HG03097 (cell line): Measurements from ENCODE around the gene PHTF2.
"Not testable (repeated sequence)": the region's sequence is repeated elsewhere in the genome, so short reads cannot be mapped to it uniquely, and the experiment has no call there.

ENCODE experiments used
- ATAC-seq: cut with Tn5 transposase; IDR thresholded peaks from one replicate; pipeline ENCODE4 v1.9.1; 2021; ENCODE audit not compliant: unreplicated experiment, low FRiP score

Gene PHTF2

GRCh38 chr7:77827999-77828398, 29.4 kb downstream of the PHTF2 start:
- ATAC-seq, result no peak

GRCh38 chr7:77830649-77831355, 32.2 kb downstream of the PHTF2 start:
- ATAC-seq, result no peak

- no peak for ATAC-seq
These were observed 32.9 kb downstream of the PHTF2 start for GRCh38 chr7:77831481-77831880.

DNA sequence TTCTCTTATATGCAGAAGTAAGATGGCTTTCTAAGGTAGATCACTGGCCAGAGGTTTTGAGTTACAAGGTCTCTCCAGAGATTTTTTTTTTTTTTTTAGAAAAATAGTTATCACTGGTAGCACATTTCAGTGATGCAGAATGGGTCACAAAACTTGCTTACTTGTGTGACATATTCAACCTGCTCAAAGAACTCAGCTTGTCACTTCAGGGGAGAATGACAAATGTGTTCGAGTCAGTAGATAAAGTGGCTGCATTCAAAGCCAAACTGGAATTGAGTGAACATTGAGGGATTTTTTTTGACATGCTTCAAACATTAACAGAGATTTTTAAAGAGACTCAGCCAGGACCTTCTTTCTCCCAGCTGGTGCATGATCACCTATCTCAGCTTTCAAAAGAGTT, 33.4 kb downstream of the PHTF2 start:
- ATAC-seq, result no peak

GRCh38 chr7:77833136-77833535, 34.6 kb downstream of the PHTF2 start:
- ATAC-seq, result no peak

DNA sequence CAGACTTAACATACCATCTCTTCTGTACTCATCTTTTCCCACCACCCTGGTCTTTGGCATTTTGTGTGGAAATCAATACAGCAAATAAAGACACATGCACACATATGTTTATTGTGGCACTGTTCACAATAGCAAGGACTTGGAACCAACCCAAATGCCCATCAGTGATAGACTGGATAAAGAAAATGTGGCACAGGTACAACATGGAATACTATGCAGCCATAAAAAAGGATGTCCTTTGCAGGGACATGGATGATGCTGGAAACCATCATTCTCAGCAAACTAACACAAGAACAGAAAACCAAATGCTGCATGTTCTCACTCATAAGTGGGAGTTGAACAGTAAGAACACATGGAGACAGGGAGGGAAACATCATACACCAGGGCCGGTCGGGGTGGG, 37.9 kb downstream of the PHTF2 start:
- ATAC-seq, result not testable (repeated sequence)

DNA sequence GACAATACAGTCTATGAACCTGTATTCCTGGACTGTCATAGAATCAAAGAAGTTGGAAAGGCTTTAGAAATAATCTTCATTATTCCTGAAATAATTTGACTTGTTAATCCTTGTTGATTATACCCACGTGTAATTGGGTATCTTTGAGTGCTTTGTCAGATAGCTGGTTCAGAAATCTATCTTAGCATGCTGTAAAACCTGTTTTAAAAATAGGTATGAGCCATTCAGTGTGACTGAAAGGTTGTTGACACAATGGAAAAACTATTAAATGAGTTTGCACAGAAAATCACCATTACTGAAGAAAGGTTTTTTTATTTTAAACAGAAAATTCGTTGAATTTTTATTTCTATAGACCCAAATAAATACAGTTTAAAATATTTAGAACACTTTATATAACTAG, 38.7 kb downstream of the PHTF2 start:
- ATAC-seq, result no peak

- no peak for ATAC-seq
These were observed 39.4 kb downstream of the PHTF2 start for GRCh38 chr7:77837966-77838365.

- no peak for ATAC-seq
These were observed 40.4 kb downstream of the PHTF2 start for GRCh38 chr7:77838929-77839491.

DNA sequence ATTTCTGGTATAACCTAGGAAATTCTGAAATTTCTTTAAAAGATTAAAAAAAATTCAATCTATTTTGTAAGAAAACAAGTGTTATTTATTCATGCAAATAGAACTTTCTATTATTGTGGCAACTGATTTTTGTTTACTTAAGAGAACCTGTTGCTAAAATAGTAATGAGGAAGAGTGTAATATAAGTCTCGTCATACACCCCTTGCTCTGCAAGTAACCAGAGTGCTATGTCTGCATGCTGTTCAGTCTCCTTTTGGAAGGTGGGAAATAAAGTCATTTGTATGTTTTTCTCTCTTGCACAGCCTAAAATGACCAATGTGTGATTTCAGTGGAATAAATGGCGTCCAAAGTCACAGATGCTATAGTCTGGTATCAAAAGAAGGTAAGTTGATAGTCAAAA, 41.3 kb downstream of the PHTF2 start:
- ATAC-seq, result no peak

DNA sequence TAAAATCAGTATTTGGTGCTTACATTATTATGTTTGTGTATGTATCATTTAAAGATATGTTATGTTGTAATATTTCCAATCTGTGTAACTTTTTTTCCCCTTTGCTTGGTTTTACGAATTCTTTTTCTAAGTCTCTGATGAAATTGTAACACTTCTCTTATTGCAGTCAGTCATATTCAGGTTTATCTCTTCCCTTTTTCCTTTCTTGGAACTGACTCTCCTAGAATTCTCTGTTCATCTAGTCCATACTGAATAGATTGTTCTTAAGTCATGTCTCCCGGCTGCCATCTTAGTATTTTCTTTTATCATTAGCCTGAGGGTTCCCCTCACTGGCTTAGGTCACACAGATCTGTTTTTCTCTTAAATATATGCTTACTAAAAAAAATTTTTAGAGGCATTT, 44.6 kb downstream of the PHTF2 start:
- no peak for ATAC-seq

- ATAC-seq, result no peak
These were observed 47.9 kb downstream of the PHTF2 start for GRCh38 chr7:77846317-77847092.

- ATAC-seq, result no peak
These were observed 57.0 kb downstream of the PHTF2 start for GRCh38 chr7:77855371-77856083.

DNA sequence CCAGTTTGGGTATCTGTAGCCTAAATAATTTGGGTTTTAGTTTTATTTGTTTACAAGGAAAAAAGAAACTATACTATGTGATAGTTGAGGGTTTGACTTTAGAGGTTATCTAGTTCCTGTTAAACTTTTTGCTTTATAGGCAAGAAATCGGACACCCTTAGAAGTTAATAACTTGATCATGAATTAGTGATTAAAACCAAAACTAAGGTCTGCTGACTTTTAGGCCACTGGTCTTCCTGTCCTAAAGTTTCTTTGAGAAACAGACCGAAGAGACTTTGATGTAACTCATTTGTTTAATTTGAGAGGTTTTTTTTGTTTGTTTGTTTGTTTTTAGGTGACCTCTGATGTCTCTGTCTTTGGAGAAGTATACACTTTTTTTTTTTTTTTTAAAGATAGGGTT, 59.7 kb downstream of the PHTF2 start:
- no peak for ATAC-seq

GRCh38 chr7:77859343-77859742, 60.8 kb downstream of the PHTF2 start:
- no peak for ATAC-seq

GRCh38 chr7:77862691-77863090, 64.1 kb downstream of the PHTF2 start:
- ATAC-seq, result no peak

DNA sequence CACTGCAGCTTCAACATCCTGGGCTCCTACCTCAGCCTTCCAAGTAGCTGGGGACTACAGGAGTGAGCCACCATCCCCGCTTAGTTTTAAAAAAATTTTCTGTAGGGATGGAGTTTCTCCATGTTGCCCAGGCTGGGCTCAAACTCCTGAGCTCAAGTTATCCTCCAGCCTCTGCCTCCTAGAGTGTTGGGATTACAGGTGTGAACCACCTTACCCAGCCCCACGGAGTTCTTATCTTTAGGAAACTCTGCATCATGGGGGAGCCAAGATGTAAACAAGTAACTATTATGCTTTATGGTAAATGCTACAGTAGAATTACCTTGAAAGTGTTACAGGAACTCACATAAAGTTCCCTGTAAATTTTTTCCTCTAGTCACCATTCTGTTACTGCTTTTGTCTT, 65.3 kb downstream of the PHTF2 start:
- no peak for ATAC-seq

DNA sequence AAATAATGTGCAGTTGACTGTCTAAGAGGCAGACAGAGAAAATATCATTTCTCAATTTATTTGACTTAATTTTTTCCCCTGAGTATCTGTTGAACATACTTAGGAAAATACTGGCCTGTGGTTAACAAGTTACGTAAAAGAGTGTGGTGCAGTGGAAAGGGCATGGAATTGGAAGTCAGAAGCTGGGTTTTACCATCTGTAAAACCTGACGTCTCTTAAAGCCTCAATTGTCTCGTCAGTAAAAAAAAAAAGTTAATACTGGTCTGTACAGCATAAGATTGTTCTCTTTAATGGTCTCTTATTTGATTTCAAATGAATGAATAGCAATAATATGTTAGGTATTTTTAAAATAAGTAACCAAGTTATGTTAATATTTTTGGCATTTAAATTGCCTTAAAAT, 67.8 kb downstream of the PHTF2 start:
- ATAC-seq, result no peak

GRCh38 chr7:77866786-77867536, 68.4 kb downstream of the PHTF2 start:
- no peak for ATAC-seq

DNA sequence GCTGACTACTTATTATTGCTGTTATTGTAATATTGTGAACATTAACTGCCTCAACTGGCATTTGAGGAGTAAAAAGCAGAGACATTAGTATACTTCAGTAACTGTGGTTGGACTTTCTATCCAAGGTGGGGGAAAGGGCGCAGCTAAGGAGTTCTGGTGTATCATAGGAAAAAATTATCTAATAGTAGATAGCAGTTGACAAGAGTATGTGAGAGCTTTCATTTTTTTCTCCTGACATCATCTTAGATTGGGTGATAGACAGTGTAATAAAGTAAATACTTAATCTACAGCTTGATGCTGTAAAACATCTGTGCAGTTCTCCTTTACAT, 68.9 kb downstream of the PHTF2 start:
- ATAC-seq, result no peak

- ATAC-seq, result not testable (repeated sequence)
These were observed 73.7 kb downstream of the PHTF2 start for GRCh38 chr7:77872256-77872655.
